CD4-positive, alpha-beta T cell treated with Interferon gamma for 1 hour (primary cell): ENCODE measurements around the gene NCS1.
"Not testable (repeated sequence)": the region's sequence is repeated elsewhere in the genome, so short reads cannot be mapped to it uniquely, and the experiment has no call there.

ENCODE experiments used
- DNase-seq: peaks from one replicate; pipeline ENCODE4 v3.0.0-alpha.2; 2020

The NCS1 gene

DNA sequence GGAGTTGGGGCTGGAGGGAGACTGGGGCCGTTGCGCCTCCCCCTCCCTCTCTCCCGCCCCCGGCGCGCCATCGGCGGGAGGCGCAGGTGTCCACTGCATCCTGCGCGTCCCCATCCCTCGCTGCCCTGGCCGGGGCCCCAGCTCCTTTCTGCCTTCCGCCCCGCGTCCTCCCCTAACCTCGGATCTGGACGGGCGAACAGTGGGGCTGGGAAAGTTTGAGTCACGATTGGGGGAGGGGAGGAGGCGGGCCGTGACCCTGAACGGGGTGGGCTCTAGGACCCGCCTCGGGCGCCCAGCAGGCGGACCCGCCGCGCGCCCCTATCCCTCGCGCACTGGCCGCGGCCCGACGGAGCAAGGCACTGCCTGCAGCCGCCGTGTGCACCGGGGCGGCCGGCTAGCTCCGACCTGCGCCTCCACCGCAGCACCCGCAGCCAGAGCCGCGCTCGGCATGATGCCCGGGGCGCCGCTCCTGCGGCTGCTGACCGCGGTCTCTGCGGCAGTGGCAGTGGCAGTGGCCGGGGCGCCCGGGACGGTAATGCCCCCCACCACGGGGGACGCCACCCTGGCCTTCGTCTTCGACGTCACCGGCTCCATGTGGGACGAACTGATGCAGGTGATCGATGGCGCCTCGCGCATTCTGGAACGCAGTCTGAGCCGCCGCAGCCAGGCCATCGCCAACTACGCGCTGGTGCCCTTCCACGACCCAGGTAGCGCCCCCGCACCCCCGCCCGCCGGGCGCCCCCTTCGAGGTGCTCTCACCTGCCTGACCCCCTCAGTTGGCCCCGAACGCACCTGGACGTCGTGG, 93.4 kb downstream of the NCS1 start, which contains the start of gene HMCN2:
TSS of gene HMCN2 (plus strand) at position 330 of the 805 bp plus-strand sequence. CDS start at position 449, 119 bp downstream.
- DNase-seq = no peak

DNA sequence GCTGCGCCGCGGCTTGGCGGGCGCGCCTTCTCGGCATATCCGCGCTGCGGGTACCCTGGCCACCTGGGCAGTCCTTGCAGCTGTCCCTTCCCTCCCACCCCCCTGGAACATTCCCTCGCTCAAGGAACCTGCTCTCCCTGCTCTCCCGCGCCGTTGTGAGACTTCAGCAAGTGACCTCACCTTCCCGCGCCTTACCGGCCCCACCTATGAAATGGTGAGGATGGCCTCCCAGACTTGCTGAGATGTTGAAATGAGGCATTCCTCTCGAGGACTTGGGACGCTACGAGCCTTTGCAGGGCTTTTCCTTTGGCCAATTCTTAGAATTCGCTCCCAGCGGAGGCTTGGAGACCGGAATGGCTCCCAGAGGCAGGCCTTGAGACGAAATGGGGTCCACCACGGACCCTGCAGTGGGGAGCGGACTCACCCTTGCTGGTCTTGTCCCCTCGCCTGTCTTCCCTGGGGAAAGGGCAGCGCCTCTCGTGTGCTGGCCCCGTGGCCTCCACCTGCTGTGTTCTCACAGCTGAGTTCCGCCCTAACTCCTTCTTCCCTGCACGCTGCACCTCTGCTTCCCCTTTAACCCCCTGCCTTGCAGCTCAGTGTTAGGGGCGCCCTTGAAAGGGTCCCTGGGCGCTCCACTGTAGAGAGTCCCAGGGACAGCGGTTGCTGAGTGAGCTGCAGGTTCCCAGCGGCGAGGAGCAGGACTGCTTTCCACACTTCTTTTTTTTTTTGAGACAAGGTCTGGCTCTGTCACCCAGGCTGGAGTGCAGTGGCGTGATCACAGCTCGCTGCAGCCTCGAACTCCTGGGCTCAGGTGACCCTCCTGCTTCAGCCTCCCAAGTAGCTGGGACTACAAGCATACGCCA, 94.3 kb downstream of the NCS1 start:
- DNase-seq = no peak

DNA sequence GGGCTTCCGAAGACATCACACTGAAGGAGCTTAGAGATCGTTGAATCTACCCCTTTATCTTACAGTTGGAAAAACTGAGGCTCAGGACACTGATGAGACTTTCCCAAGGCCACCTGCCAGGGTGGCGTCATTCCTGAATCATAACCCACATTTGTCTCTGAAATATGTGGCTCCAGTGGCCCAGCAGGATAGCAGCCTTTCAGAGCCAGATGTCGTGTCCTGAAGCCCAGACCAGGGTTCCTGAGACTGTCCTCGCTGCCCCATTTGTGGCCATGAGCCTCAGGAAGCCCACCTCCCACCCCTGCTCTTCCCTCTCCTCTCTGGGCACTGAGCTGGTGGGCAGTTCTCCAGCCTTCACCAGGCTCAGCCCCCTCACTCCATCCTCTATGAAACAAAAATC, 95.7 kb downstream of the NCS1 start:
- DNase-seq = no peak

DNA sequence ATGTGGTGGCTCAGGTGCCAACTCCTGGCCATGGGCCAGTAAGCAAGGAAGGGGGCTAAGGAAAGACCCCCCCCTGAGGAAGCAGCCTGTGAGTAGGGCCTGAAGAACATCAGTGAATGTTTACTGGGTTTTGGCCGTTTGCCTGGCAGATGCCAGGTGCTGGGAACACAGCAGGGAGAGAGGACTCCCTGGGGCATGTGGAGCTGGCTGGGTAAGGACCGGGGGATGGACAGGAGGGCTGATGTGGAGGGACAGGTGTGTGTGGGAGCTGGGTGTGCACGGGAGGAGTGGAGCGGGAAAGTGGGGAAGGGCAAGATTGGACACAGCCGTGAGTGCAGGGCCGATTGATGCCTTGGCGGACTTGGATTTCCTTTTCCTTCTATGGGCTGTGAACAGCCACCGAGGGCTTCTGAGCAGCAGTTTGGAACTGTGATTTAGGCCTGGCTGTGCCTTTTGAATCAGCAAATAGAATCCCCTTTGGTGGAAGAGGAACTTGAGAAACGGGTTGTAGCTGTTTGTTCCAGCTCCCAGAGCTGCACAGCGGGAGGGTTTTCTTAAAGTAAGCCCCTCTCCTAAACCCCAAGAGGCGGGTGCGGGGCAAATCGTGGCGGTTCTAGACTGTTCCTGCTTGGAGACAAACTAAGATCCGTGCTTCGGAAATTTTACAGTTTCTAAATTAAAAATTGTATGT, 96.5 kb downstream of the NCS1 start:
- no peak for DNase-seq

DNA sequence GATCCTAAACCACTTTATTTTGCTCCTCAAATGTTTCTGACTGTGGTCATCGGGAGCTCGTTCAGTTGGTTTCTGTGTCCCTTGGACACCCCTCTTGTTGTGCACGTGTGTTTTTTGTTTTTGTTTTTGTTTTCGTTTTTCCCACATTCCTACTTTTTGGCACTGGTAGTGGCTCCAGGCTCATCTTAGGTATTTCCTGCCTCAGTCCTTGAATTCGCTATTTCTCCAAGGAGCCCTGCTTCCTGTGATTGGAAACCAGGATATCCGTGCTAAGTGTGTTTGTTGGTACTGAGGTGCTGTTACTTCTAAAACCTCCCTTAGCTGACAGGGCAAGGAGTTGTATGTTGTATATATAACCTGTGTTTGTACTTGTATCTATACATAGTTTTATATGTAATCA, 99.3 kb downstream of the NCS1 start:
- DNase-seq = no peak

DNA sequence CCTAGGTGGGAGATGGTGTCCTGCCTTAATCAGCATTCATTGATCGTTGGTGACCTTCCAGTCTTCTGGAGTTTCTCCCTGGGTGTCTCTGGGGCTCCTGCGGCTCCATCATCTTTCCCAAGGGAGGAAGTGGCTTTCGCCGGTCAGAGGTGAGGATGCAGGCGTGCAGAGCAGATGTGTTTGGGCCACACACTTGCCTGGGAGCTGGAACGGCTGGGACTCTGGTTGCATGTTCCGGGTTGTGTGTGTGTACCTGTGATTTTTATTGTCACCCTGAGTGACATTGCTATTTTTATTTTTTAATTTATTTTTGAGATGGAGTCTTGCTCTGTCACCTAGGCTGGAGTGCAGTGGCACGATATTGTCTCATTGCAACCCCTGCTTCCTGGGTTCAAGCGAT, 103.0 kb downstream of the NCS1 start:
- no peak for DNase-seq

DNA sequence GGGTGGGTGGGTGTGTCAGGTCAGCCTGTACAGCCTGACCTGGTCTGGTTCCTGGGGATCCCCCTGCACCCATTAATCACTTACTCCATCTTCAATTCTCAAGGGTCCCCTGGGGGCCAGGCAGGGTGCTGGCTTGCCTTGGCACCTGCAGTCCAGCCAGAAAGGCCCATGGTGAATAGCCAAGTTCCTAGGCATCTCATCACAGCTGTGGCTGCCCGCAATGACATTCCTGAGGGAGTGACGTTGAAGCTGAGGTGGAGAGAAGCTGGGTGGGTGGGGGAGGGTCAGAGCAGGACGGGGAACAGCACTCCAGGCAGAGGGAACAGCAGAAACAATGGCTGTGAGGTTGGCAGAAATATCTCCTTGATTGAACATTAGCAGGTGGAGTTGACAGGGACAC, 103.9 kb downstream of the NCS1 start:
- no peak for DNase-seq

DNA sequence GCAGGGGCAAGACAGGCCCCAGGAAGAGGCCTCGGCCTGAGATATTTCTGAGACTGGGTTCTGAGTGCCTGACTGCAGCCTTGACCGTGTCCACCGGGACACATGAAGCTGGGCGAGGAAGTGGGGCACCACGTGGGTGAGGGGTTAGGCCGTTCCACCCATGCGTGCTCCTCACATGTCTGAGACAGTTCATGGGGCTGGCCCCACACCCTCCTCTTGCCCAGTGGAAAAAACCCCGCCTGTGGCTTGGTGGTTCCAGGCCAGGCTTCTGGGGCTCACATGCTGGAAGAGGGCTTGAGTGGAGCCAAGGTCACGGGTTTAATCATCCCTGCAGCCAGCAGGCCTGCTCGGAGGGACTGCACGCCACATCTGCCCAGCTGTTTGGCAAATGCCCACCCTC, 104.8 kb downstream of the NCS1 start:
- no peak for DNase-seq

DNA sequence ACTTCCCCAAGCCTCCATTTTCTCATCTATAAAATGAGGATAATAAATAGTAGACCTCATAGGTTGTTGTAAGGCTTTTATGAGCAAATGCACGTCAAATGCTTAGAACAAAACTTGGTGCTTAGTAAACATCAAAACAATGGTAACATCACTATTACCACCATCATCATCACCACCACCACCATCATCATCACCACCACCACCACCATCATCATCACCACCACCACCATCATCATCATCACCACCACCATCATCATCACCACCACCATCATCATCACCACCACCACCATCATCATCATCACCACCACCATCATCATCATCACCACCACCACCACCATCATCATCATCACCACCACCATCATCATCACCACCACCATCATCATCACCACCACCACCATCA, 105.3 kb downstream of the NCS1 start:
- DNase-seq = not testable (repeated sequence)

DNA sequence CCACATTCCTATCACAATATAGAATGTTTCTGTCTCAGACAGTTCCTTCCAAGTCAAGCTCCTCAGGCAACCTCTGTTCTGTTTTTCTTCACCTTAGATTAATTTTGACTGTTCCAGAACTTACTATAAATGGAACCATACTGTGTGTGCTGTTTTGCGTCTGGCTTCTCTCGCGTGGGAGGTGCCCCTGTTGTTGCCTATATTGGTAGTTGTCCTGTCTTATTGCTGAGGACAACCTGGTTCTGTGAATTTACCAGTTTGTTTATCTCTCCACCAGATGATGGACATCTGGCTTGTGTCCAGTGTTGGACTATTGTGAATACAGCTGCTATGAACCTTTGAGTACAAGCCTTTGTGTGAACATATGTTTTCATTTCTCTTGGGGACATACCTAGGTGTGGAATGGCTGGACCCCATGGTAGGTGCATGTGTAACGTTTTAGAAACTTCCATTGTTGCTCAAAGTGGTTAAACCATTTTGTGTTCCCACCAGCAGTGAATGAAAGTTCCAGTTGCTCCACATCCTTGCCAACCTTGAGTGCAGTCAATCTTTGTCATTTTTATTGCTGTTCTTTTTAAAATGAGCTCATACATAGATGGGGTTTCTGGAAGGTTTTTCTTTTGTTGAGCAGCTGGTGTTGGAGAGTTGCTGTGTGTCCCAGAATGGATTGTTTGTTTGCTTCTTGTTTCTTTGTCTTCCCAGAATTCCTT, 111.5 kb downstream of the NCS1 start:
- DNase-seq = no peak

DNA sequence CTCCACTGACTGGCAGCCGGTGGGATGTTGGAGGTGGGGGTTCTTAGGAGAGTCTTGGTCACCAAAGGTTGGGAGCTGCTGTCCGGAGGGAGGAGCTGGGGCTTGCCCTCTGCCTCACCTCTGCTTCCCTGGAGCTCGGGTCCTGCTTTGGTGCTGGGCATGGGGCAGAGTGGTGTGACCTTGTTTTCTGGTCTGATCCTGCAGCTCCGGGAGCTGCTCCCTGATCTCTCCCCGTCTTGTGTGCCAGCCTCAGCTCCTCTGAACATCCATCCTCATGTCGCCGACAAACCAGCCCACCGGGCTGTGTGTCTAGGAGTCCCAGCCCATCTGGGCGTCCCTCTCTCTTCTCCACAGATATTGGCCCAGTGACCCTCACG, 112.0 kb downstream of the NCS1 start:
- no peak for DNase-seq

DNA sequence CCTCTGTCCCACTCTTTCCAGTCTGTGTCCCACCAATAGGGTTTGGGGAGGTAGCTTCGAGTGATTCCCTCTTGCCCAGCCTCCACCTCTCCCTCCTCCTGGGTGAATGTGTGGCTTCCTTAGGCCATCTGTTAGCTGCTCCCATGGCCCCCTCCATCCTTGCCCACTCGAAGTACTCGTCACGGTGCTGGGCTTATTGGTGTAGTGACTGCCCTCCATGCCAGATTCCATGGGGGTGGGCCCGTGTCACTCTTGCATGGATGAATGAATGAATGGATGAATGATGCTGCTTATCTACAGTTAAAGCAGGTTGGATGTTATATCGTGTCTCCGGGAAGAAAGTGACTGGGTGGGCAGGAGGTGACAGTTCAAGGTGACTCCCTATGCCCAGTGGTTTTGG, 112.5 kb downstream of the NCS1 start:
- no peak for DNase-seq

DNA sequence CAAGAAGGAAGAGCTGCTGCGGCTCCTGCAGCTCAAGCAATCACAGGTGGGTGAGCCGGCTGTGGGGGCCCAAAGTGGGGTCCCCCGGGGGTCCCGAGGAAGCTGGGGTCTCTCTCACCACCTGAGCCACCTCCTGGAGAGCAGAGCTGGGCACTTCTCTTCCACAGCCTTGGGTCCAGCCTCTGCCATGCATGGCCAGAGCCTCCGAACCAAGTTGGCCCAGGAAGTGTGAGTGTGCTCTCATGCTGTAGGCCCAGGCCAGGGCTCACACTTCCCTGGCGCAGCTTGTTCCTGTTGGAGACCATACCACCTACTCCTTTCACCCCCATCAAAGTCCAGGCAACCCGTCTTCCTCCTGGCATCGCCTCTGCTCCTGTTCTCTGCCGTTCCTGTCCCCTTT, 113.1 kb downstream of the NCS1 start:
- DNase-seq = no peak

DNA sequence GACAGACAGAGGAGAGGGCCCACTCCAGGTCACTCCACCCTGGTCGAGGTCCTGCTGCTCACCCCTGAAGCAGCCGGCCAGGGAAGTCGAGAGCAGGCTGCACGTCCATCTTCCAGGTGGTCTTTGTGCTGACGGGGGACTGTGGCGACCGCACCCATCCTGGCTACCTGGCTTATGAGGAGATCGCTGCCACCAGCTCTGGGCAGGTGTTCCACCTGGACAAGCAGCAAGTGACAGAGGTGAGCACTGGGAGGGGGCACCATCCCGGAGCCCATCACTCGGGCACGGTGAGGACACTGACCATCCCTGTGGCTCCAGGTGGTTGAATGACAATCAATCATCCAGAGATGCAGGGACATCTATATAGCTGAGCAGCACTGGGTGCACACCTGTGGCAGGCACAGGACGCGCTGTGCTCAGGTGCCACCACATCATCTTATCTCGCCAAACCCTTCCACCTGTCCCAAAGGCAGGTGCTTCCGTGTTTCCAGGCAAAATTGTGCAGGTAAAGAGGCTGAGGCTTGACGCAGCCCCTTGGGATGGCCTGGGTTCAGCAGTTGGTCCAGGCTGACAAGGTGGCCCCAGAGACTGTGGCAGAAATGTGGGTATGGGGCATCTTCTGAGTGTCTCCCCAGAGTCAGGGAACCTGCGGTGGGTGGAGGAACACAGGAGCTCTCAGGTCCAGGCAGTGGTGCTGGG, 114.0 kb downstream of the NCS1 start:
- DNase-seq = no peak
